GM19240 (cell line): ENCODE measurements around the gene RAB13.
A peak's percentile ranks its signal among the peaks of the same experiment; 100 is the strongest.

Experiments
- DNase-seq: peaks from one replicate; pipeline ENCODE4 v3.0.0; 2011; ENCODE audit warnings: low spot score; ENCODE audit not compliant: insufficient read length

Gene RAB13

GRCh38 chr1:153957744-153958110 is 28.4 kb downstream of the RAB13 start:
- peak; percentile 56 for DNase-seq

GRCh38 chr1:153956997-153957715 is 29.0 kb downstream of the RAB13 start:
- DNase-seq = no peak

GRCh38 chr1:153954826-153955225 is 31.3 kb downstream of the RAB13 start:
- no peak for DNase-seq

- no peak for DNase-seq
These were observed 32.2 kb downstream of the RAB13 start for GRCh38 chr1:153953859-153954365.

- DNase-seq = no peak
These were observed 34.3 kb downstream of the RAB13 start for GRCh38 chr1:153951801-153952200.

GRCh38 chr1:153951183-153951582 is 35.0 kb downstream of the RAB13 start:
- DNase-seq = no peak

GRCh38 chr1:153946622-153947241 is 39.4 kb downstream of the RAB13 start, which contains the start of gene DENND4B:
DENND4B (minus strand) TSS chr1:153946718; CDS start chr1:153944374, 2,344 bp downstream.
- DNase-seq = peak; percentile 99

- peak; percentile 91 for DNase-seq
These were observed 40.1 kb downstream of the RAB13 start for GRCh38 chr1:153945795-153946621.

GRCh38 chr1:153945131-153945794 is 40.9 kb downstream of the RAB13 start:
- peak; percentile 81 for DNase-seq

GRCh38 chr1:153944827-153945117 is 41.4 kb downstream of the RAB13 start:
- DNase-seq = no peak

GRCh38 chr1:153944005-153944826 is 41.9 kb downstream of the RAB13 start:
- no peak for DNase-seq

GRCh38 chr1:153942766-153943549 is 43.2 kb downstream of the RAB13 start:
- no peak for DNase-seq

GRCh38 chr1:153941826-153942725 is 44.1 kb downstream of the RAB13 start:
- no peak for DNase-seq

GRCh38 chr1:153940756-153941155 is 45.4 kb downstream of the RAB13 start:
- no peak for DNase-seq

- no peak for DNase-seq
These were observed 46.7 kb downstream of the RAB13 start for GRCh38 chr1:153939476-153939875.

GRCh38 chr1:153938996-153939395 is 47.1 kb downstream of the RAB13 start:
- no peak for DNase-seq

- DNase-seq = no peak
These were observed 48.8 kb downstream of the RAB13 start for GRCh38 chr1:153937331-153937730.

- no peak for DNase-seq
These were observed 49.9 kb downstream of the RAB13 start for GRCh38 chr1:153936011-153936802.
